K562 (cell line): ENCODE data around the gene ZNF740. TPM values are rescaled to one million over a fixed set of nuclear protein-coding genes. Genes with fewer than 3 reads are reported as not detected.

Experiments used
- ATAC-seq: fragments of 200-7000 bp; cut with Tn5 transposase; 3 replicates; pipeline ENCODE4 v1.9.1; 2020; ENCODE audit warnings: moderate library complexity
- BruUV-seq: library from RNA; stranded (reverse); fragments of 400-500 nt; replicated peaks from 2 replicates; lab custom pipeline; 2021; lab: Mats Ljungman, UMichigan
- CTCF ChIA-PET: fragments of 300-600 bp; formaldehyde crosslinking; extraction: SDS; loops from one replicate; lab custom pipeline; 2021; ENCODE audit warnings: low intra/inter-chr PET ratio; lab: Yijun Ruan, JAX
- POLR2A ChIA-PET: fragments of 300-600, 350-650 bp; sonication (Branson Sonifier 250); formaldehyde crosslinking; extraction: SDS; loops from one replicate; lab custom pipeline; 2021; ENCODE audit warnings: antibody characterized with exemption, inconsistent platforms; lab: Yijun Ruan, JAX
- DNase-seq, 4 experiments: peaks; one replicate each; pipeline versions ENCODE4 v3.0.0 to v3.0.0-alpha.2; 2011 to 2018; ENCODE audit warnings: low spot score in 3 of 4, mixed read lengths in 3 of 4; ENCODE audit errors: extremely low read depth in 1 of 4
- FAIRE-seq: peaks from 2 replicates; lab custom pipeline; 2011; peaks lifted over from hg19 to GRCh38; lab: Jason Lieb, UNC
- H2AFZ ChIP-seq: 2 replicates; pipeline ENCODE4 v1.6.0; 2011; ENCODE audit warnings: low read depth, low read length, control low read depth, inconsistent platforms
- H3K27ac ChIP-seq: fragments of 200-600 bp; 3 replicates; pipeline ENCODE4 v1.8.0; 2011; ENCODE audit warnings: low read depth, mild to moderate bottlenecking, control low read depth, inconsistent platforms, low read length, moderate library complexity, mixed read lengths; ENCODE audit errors: extremely low read depth
- H3K27me3 ChIP-seq, 2 experiments: fragments of 300-600 bp in 1 of 2; 2 replicates in 1 of 2; 3 replicates in 1 of 2; pipeline versions ENCODE4 v1.6.0 to v1.8.0; 2011; ENCODE audit warnings: inconsistent platforms in 2 of 2, low read length in 2 of 2, mild to moderate bottlenecking in 1 of 2, mixed read lengths in 1 of 2, moderate library complexity in 1 of 2; ENCODE audit not compliant: control insufficient read depth in 2 of 2, insufficient read depth in 2 of 2
- H3K36me3 ChIP-seq: fragments of 300-600 bp; 3 replicates; pipeline ENCODE4 v1.8.0; 2011; ENCODE audit warnings: mild to moderate bottlenecking, low read length, inconsistent platforms; ENCODE audit not compliant: control insufficient read depth, insufficient read depth
- H3K4me1 ChIP-seq, 2 experiments: fragments of 200-600 bp in 1 of 2; replicated peaks in 1 of 2; 2 replicates in 1 of 2; 3 replicates in 1 of 2; pipeline versions ENCODE4 v1.5.1 to v1.8.0; 2011; ENCODE audit warnings: inconsistent platforms in 2 of 2, low read length in 2 of 2, mild to moderate bottlenecking in 1 of 2, mixed read lengths in 1 of 2, moderate library complexity in 1 of 2; ENCODE audit not compliant: control insufficient read depth in 2 of 2, insufficient read depth in 2 of 2
- H3K4me2 ChIP-seq: 2 replicates; pipeline ENCODE4 v1.6.1; 2011; ENCODE audit warnings: low read length, control low read depth, inconsistent platforms, mixed read lengths; ENCODE audit not compliant: insufficient read depth
- H3K4me3 ChIP-seq: fragments of 200-600 bp; sonication (generic), shearing (Covaris generic); 2 replicates; pipeline ENCODE4 v1.5.1; 2016; ENCODE audit warnings: control low read depth, inconsistent platforms
- H3K79me2 ChIP-seq: fragments of 200-600 bp; 3 replicates; pipeline ENCODE4 v1.8.0; 2011; ENCODE audit warnings: low read length, inconsistent platforms; ENCODE audit not compliant: control insufficient read depth, insufficient read depth
- H3K9ac ChIP-seq, 2 experiments: 2 replicates each; pipeline versions ENCODE4 v1.6.0 to v1.6.1; 2011; ENCODE audit warnings: low read depth in 2 of 2, low read length in 2 of 2, control low read depth in 1 of 2, inconsistent platforms in 1 of 2, mild to moderate bottlenecking in 1 of 2, mixed read lengths in 1 of 2; ENCODE audit not compliant: insufficient read depth in 1 of 2
- H3K9me1 ChIP-seq: one replicate; pipeline ENCODE4 v1.6.0; 2011; ENCODE audit warnings: inconsistent platforms, mild to moderate bottlenecking, low read length, moderate library complexity; ENCODE audit not compliant: control insufficient read depth, insufficient read depth
- H3K9me3 ChIP-seq: replicated peaks from 2 replicates; pipeline ENCODE4 v1.5.1; 2011; ENCODE audit warnings: low read depth, low read length, inconsistent platforms; ENCODE audit not compliant: control insufficient read depth, insufficient read depth
- H4K20me1 ChIP-seq: replicated peaks from 2 replicates; pipeline ENCODE4 v1.6.1; 2011; ENCODE audit warnings: low read length, inconsistent platforms, mixed read lengths; ENCODE audit not compliant: control insufficient read depth, insufficient read depth
- CBX1 ChIP-seq: sonication (generic); IDR thresholded peaks from 2 replicates; pipeline ENCODE4 v1.6.1; 2016; ENCODE audit warnings: antibody characterized with exemption, low read depth, mild to moderate bottlenecking
- CBX8 ChIP-seq: fragments of 200-600 bp; sonication (generic); IDR thresholded peaks from 2 replicates; pipeline ENCODE4 v1.6.1; 2012; ENCODE audit warnings: borderline replicate concordance, mixed run types, low read depth, mild to moderate bottlenecking, moderate library complexity, mixed read lengths, low read length, control low read depth, inconsistent platforms; ENCODE audit not compliant: poor library complexity, severe bottlenecking; ENCODE audit errors: extremely low read depth
- NELFE ChIP-seq: IDR thresholded peaks from 2 replicates; pipeline ENCODE4 v1.6.1; 2011; ENCODE audit warnings: mild to moderate bottlenecking; ENCODE audit not compliant: insufficient read depth, insufficient read length
- POLR2AphosphoS5 ChIP-seq: IDR thresholded peaks from 2 replicates; pipeline ENCODE4 v1.6.1; 2011; ENCODE audit warnings: mild to moderate bottlenecking, low read depth, low read length, moderate library complexity; ENCODE audit not compliant: control insufficient read depth, insufficient read depth
- ZNF239 ChIP-seq: fragments of 250-450 bp; sonication (Bioruptor Pico); IDR thresholded peaks from 2 replicates; pipeline ENCODE4 v1.4.0; 2020; ENCODE audit warnings: mild to moderate bottlenecking
- ZNF311 ChIP-seq: fragments of 250-450 bp; sonication (Bioruptor Pico); IDR thresholded peaks from 2 replicates; pipeline ENCODE4 v1.4.0; 2020; ENCODE audit warnings: mild to moderate bottlenecking, moderate library complexity
- ZNF764 ChIP-seq: fragments of 250-450 bp; sonication (Bioruptor Pico); IDR thresholded peaks from 2 replicates; pipeline ENCODE4 v1.4.0; 2020; ENCODE audit warnings: low read depth, mild to moderate bottlenecking, moderate library complexity
- WGBS: fragments of 100-300 bp; shearing (Covaris generic); methylation state at CpG from one replicate; pipeline ENCODE4 v1.1.6; 2016; ENCODE audit warnings: low coverage, mixed read lengths; ENCODE audit not compliant: insufficient coverage; ENCODE audit errors: missing lambda C conversion rate; 5-methylcytosine and 5-hydroxymethylcytosine counted together
- in situ Hi-C: fragments of 300-500 bp; cut with MboI; formaldehyde crosslinking; loops from 4 replicates; pipeline ENCODE4 v1.15.0; 2018; ENCODE audit warnings: inconsistent platforms, mixed read lengths
- intact Hi-C: fragments of 100-400 bp; cut with micrococcal nuclease; formaldehyde crosslinking; loops from 2 replicates; pipeline ENCODE4 v1.14.2; 2022
- polyA plus RNA-seq, 8 experiments: library from polyadenylated mRNA; depleted of rRNA in 4 of 8; stranded (reverse) in 5 of 8; unstranded in 3 of 8; fragments of >200 nt; fragmentation: Nextera tagmentation in 2 of 8; fragmentation: Illumina TruSeq in 1 of 8; extraction: Ambion mirVana in 2 of 8; extraction: Trizol in 1 of 8; gene quantifications; 2 replicates each; pipeline versions ENCODE4 v1.2.1 to v1.2.3, GENCODE V29; 2011 to 2014; ENCODE audit warnings: inconsistent platforms in 1 of 8, missing spikeins in 1 of 8
- total RNA-seq, 7 experiments: library from RNA; depleted of rRNA in 6 of 7; stranded (reverse); fragments of >200 nt in 6 of 7; fragmentation: Illumina TruSeq in 2 of 7; extraction: Trizol in 2 of 7; gene quantifications; 2 replicates each; pipeline versions ENCODE4 v1.2.1 to v1.2.3, GENCODE V29; 2011 to 2021; ENCODE audit warnings: low replicate concordance in 1 of 7

The ZNF740 gene
- total and polyA plus RNA-seq, 9 of the 15 experiments (the other 6 are each of a cell fraction or from before 2014, with no cell fraction given), result 0.57 to 46.4 (median 18.6) TPM

GRCh38 chr12:53208877-53209463, 28.4 kb downstream of the ZNF740 start:
- H3K9me1 ChIP-seq, result no peaks in the 10 kb centered on the region
- H3K27ac ChIP-seq, result no peak overlapping the region
- DNase-seq (no peak), FAIRE-seq (no peak), ATAC-seq (no peak)
- POLR2A ChIA-PET, result interaction anchor here (0.8 to 1.0 kb wide), 2 partner anchors 11 to 83 kb away, joined by 4 read pairs; no protein-coding TSS in a partner anchor
- intact Hi-C loops (no loop called here), in situ Hi-C loops (loop anchor here (10.0 kb wide), 1 partner anchor 144 kb away; no protein-coding TSS in a partner anchor)
- TF ChIP-seq ZNF764 (CRISPR knock-in tag) (no peak), ZNF239 (peak; percentile 66), CBX1 (no peak)
- peaks cover 15 to 30% of the 10 kb centered on the region in 2 experiments; a peak in 4 of 5 replicates for H3K4me1 ChIP-seq
- H3K79me2 ChIP-seq, result no peaks in the 10 kb centered on the region
- no peak overlapping the region; the same call in 1 of the 2 replicates for H3K4me2 ChIP-seq
- no peak overlapping the region for H2AFZ ChIP-seq
- no peaks in the 10 kb centered on the region for H3K27me3 ChIP-seq
- 47% methylated on average over 7 of the region's 7 CpGs for WGBS
- H3K9ac ChIP-seq, result peak overlapping the region in 1 of 2 experiments; percentile 44; a peak in 1 of 4 replicates
- no TSS peak for BruUV-seq
- no peak overlapping the region for H3K4me3 ChIP-seq
- H3K36me3 ChIP-seq, result peaks cover 26% of the 10 kb centered on the region
- CTCF ChIA-PET, result no interaction called here
- no peaks in the 10 kb centered on the region for H4K20me1 ChIP-seq
- H3K9me3 ChIP-seq, result no peaks in the 10 kb centered on the region

GRCh38 chr12:53210843-53211242, 30.3 kb downstream of the ZNF740 start:
- peak overlapping the region in 1 of 2 experiments; percentile 38; a peak in 1 of 4 replicates for H3K9ac ChIP-seq
- peaks cover 40% of the 10 kb centered on the region for H3K36me3 ChIP-seq
- WGBS, result 83% methylated on average over 4 of the region's 4 CpGs
- no peaks in the 10 kb centered on the region for H3K27me3 ChIP-seq
- no peak overlapping the region for H3K4me2 ChIP-seq
- H3K9me3 ChIP-seq, result no peaks in the 10 kb centered on the region
- BruUV-seq, result no TSS peak
- H3K79me2 ChIP-seq, result no peaks in the 10 kb centered on the region
- intact Hi-C loops (no loop called here), in situ Hi-C loops (loop anchor here (5.0 kb wide), 1 partner anchor 76 kb away; no protein-coding TSS in a partner anchor)
- ChIA-PET CTCF (interaction anchor here (4.5 kb wide), 1 partner anchor 77 kb away, joined by 41 read pairs; no protein-coding TSS in a partner anchor), POLR2A (interaction anchor here (1.2 to 1.3 kb wide), 2 partner anchors 43 to 77 kb away, joined by 3 to 4 read pairs; no protein-coding TSS in a partner anchor)
- H4K20me1 ChIP-seq, result no peaks in the 10 kb centered on the region
- no peak for FAIRE-seq
- no peak for ATAC-seq
- H3K4me3 ChIP-seq, result no peak overlapping the region
- no peak for DNase-seq
- H2AFZ ChIP-seq, result no peak overlapping the region
- TF ChIP-seq CBX8 (no peak), ZNF311 (no peak), NELFE (no peak), POLR2AphosphoS5 (no peak)
- no peaks in the 10 kb centered on the region for H3K9me1 ChIP-seq
- H3K4me1 ChIP-seq, result peaks cover 15 to 32% of the 10 kb centered on the region in 2 experiments; a peak in 4 of 5 replicates
- H3K27ac ChIP-seq, result no peak overlapping the region
